Measurements from ENCODE around the gene LBR. TPM values are rescaled to one million over a fixed set of nuclear protein-coding genes. Genes with fewer than 3 reads are reported as not detected.

Gene LBR
- total RNA-seq, 4 donors from 2014 or later = 18.5 to 57.2 (median 29.8) TPM

- no peaks in the 10 kb centered on the region for H3K27me3 ChIP-seq
- H3K4me1 ChIP-seq = no peaks in the 10 kb centered on the region
- no peaks in the 10 kb centered on the region for H3K9me3 ChIP-seq
- H3K27ac ChIP-seq = no peak overlapping the region
- WGBS = 82% methylated on average over 1 of the region's 1 CpG
- no peak for DNase-seq (ENCODE audit: low spot score in 2 of 2)
- H3K4me3 ChIP-seq = no peak overlapping the region
- no peaks in the 10 kb centered on the region for H3K36me3 ChIP-seq
- TF ChIP-seq POLR2A (IDR thresholded peaks at IDR 0.05) (no peak), EP300 (IDR thresholded peaks at IDR 0.05) (no peak)
Observed at GRCh38 chr1:225435487-225435886, 7.6 kb upstream of the LBR start.

- 73% methylated on average over 6 of the region's 6 CpGs for WGBS
- TF ChIP-seq POLR2AphosphoS5 (IDR thresholded peaks at IDR 0.05) (no peak), CTCF (IDR thresholded peaks at IDR 0.05) (no peak), POLR2A (IDR thresholded peaks at IDR 0.05) (no peak), EP300 (IDR thresholded peaks at IDR 0.05) (no peak)
- no peaks in the 10 kb centered on the region for H3K36me3 ChIP-seq
Observed at GRCh38 chr1:225435076-225435475, 7.2 kb upstream of the LBR start.

GRCh38 chr1:225434046-225434445 lies 6.2 kb upstream of the LBR start:
- no peak overlapping the region for H3K27ac ChIP-seq
- peaks cover 3% of the 10 kb centered on the region for H3K4me1 ChIP-seq
- H3K4me3 ChIP-seq = no peak overlapping the region
- H3K9me3 ChIP-seq = no peaks in the 10 kb centered on the region
- TF ChIP-seq EP300 (IDR thresholded peaks at IDR 0.05) = no peak
- TF ChIP-seq POLR2A (IDR thresholded peaks at IDR 0.05) = no peak
- TF ChIP-seq CTCF (IDR thresholded peaks at IDR 0.05) = no peak
- no peak for TF ChIP-seq POLR2AphosphoS5 (IDR thresholded peaks at IDR 0.05)
- H3K36me3 ChIP-seq = no peaks in the 10 kb centered on the region
- 76% methylated on average over 5 of the region's 5 CpGs for WGBS
- H3K27me3 ChIP-seq = no peaks in the 10 kb centered on the region
- no peak for DNase-seq (ENCODE audit: low spot score in 2 of 2)

More at GRCh38 chr1:225435076-225435475, 7.2 kb upstream of the LBR start:
- Histone ChIP-seq H3K27me3 (no peaks in the 10 kb centered on the region), H3K9me3 (no peaks in the 10 kb centered on the region), H3K4me3 (no peak overlapping the region), H3K4me1 (no peaks in the 10 kb centered on the region), H3K27ac (no peak overlapping the region)
- DNase-seq (ENCODE audit: low spot score in 2 of 2) = no peak

GRCh38 chr1:225431081-225431863 lies 3.4 kb upstream of the LBR start:
- H3K9me3 ChIP-seq = no peaks in the 10 kb centered on the region
- TF ChIP-seq EP300 (IDR thresholded peaks at IDR 0.05) = no peak
- no peak for TF ChIP-seq CTCF (IDR thresholded peaks at IDR 0.05)
- no peak for TF ChIP-seq POLR2AphosphoS5 (IDR thresholded peaks at IDR 0.05)
- TF ChIP-seq POLR2A (IDR thresholded peaks at IDR 0.05) = no peak
- H3K4me1 ChIP-seq = peaks cover 15% of the 10 kb centered on the region
- WGBS = 80% methylated on average over 1 of the region's 36 CpGs
- H3K27me3 ChIP-seq = no peaks in the 10 kb centered on the region
- no peak overlapping the region for H3K4me3 ChIP-seq
- no peaks in the 10 kb centered on the region for H3K36me3 ChIP-seq
- no peak for DNase-seq (ENCODE audit: low spot score in 2 of 2)
- no peak overlapping the region for H3K27ac ChIP-seq

GRCh38 chr1:225430301-225430700 lies 2.5 kb upstream of the LBR start:
- no peaks in the 10 kb centered on the region for H3K36me3 ChIP-seq
- 76% methylated on average over 7 of the region's 7 CpGs for WGBS
- H3K4me1 ChIP-seq = peaks cover 25% of the 10 kb centered on the region
- H3K4me3 ChIP-seq = no peak overlapping the region
- H3K9me3 ChIP-seq = no peaks in the 10 kb centered on the region
- H3K27ac ChIP-seq = no peak overlapping the region
- TF ChIP-seq POLR2A (IDR thresholded peaks at IDR 0.05) (no peak), POLR2AphosphoS5 (IDR thresholded peaks at IDR 0.05) (no peak), EP300 (IDR thresholded peaks at IDR 0.05) (no peak), CTCF (IDR thresholded peaks at IDR 0.05) (no peak)
- no peaks in the 10 kb centered on the region for H3K27me3 ChIP-seq
- no peak for DNase-seq (ENCODE audit: low spot score in 2 of 2)

Measured in suprapubic skin (tissue), 4 donors.